Cardiac fibroblast (primary cell): Measurements from ENCODE around the gene C11orf52.

Experiments used
- DNase-seq, 2 donors: peaks; one replicate each; pipeline versions ENCODE4 v3.0.0 to v3.0.0-alpha.2; 2010; ENCODE audit warnings: low read depth in 2 of 2
- H3K4me3 ChIP-seq, 2 donors: replicated peaks in 1 of 2; 1 replicate in 1 of 2; 2 replicates in 1 of 2; pipeline ENCODE4 v1.5.1; 2011; ENCODE audit warnings: low read depth in 2 of 2, low read length in 2 of 2, mild to moderate bottlenecking in 2 of 2, moderate library complexity in 1 of 2
- CTCF ChIP-seq: IDR thresholded peaks from one replicate; pipeline ENCODE4 v1.5.1; 2011; ENCODE audit warnings: low read depth, mild to moderate bottlenecking, low read length, inconsistent platforms

The C11orf52 gene

GRCh38 chr11:111954154-111954553, 35.4 kb downstream of the C11orf52 start:
- no peak for TF ChIP-seq CTCF
- DNase-seq = no peak

GRCh38 chr11:111957663-111958444, 39.1 kb downstream of the C11orf52 start:
- no peak overlapping the region for H3K4me3 ChIP-seq
- no peak for TF ChIP-seq CTCF
- no peak for DNase-seq

More at GRCh38 chr11:111954154-111954553, 35.4 kb downstream of the C11orf52 start:
- H3K4me3 ChIP-seq = no peak overlapping the region

GRCh38 chr11:111960916-111961315, 42.2 kb downstream of the C11orf52 start:
- TF ChIP-seq CTCF = no peak
- DNase-seq = peak in 1 of 2 donors; percentile 40
- H3K4me3 ChIP-seq = no peak overlapping the region

- no peak for TF ChIP-seq CTCF
- no peak overlapping the region for H3K4me3 ChIP-seq
- DNase-seq = no peak
Observed at GRCh38 chr11:111961389-111962300, 42.9 kb downstream of the C11orf52 start.

GRCh38 chr11:111963931-111964340, 45.2 kb downstream of the C11orf52 start:
- H3K4me3 ChIP-seq = no peak overlapping the region
- no peak for TF ChIP-seq CTCF
- no peak for DNase-seq

GRCh38 chr11:111966678-111967077, 48.0 kb downstream of the C11orf52 start:
- TF ChIP-seq CTCF = no peak
- no peak overlapping the region for H3K4me3 ChIP-seq
- DNase-seq = no peak
